Measurements from ENCODE around the gene TLE6. TPM values are rescaled to one million over a fixed set of nuclear protein-coding genes. Genes with fewer than 3 reads are reported as not detected.

TLE6 gene
- total RNA-seq, 1 donor from 2014 or later, result not detected

GRCh38 chr19:2978772-2979171, 1.4 kb downstream of the TLE6 start:
- no peak for DNase-seq
- Mint-ChIP-seq H3K27ac (ENCODE audit: unreplicated experiment) (no peak overlapping the region), H3K36me3 (ENCODE audit: unreplicated experiment) (no peaks in the 10 kb centered on the region), H3K27me3 (ENCODE audit: unreplicated experiment) (peaks cover 16% of the 10 kb centered on the region), H3K4me3 (ENCODE audit: unreplicated experiment) (no peak overlapping the region), H3K4me1 (ENCODE audit: low read depth, unreplicated experiment) (peaks cover 12% of the 10 kb centered on the region), H3K9me3 (ENCODE audit: unreplicated experiment) (peaks cover 11% of the 10 kb centered on the region)
- no peak for TF ChIP-seq CTCF (IDR thresholded peaks at IDR 0.05; ENCODE audit: partially characterized antibody, unreplicated experiment)

- Mint-ChIP-seq H3K27me3 (ENCODE audit: unreplicated experiment) (peaks cover 14% of the 10 kb centered on the region), H3K27ac (ENCODE audit: unreplicated experiment) (peak overlapping the region; percentile 79), H3K4me3 (ENCODE audit: unreplicated experiment) (peak overlapping the region; percentile 46), H3K36me3 (ENCODE audit: unreplicated experiment) (no peaks in the 10 kb centered on the region), H3K9me3 (ENCODE audit: unreplicated experiment) (peaks cover 9% of the 10 kb centered on the region), H3K4me1 (ENCODE audit: low read depth, unreplicated experiment) (peaks cover 8% of the 10 kb centered on the region)
- no peak for DNase-seq
- TF ChIP-seq CTCF (IDR thresholded peaks at IDR 0.05; ENCODE audit: partially characterized antibody, unreplicated experiment), result no peak
Observed at GRCh38 chr19:2981898-2982297, 4.5 kb downstream of the TLE6 start.

GRCh38 chr19:2982561-2982960, 5.2 kb downstream of the TLE6 start:
- peak; percentile 28 for DNase-seq
- peaks cover 9% of the 10 kb centered on the region for H3K9me3 Mint-ChIP-seq (ENCODE audit: unreplicated experiment)
- H3K36me3 Mint-ChIP-seq (ENCODE audit: unreplicated experiment), result no peaks in the 10 kb centered on the region
- H3K4me3 Mint-ChIP-seq (ENCODE audit: unreplicated experiment), result no peak overlapping the region
- no peak overlapping the region for H3K27ac Mint-ChIP-seq (ENCODE audit: unreplicated experiment)
- peaks cover 15% of the 10 kb centered on the region for H3K27me3 Mint-ChIP-seq (ENCODE audit: unreplicated experiment)
- H3K4me1 Mint-ChIP-seq (ENCODE audit: low read depth, unreplicated experiment), result peaks cover 13% of the 10 kb centered on the region
- TF ChIP-seq CTCF (IDR thresholded peaks at IDR 0.05; ENCODE audit: partially characterized antibody, unreplicated experiment), result no peak

- Mint-ChIP-seq H3K27me3 (ENCODE audit: unreplicated experiment) (peaks cover 15% of the 10 kb centered on the region), H3K27ac (ENCODE audit: unreplicated experiment) (no peak overlapping the region), H3K9me3 (ENCODE audit: unreplicated experiment) (peaks cover 7% of the 10 kb centered on the region), H3K4me3 (ENCODE audit: unreplicated experiment) (no peak overlapping the region), H3K36me3 (ENCODE audit: unreplicated experiment) (no peaks in the 10 kb centered on the region), H3K4me1 (ENCODE audit: low read depth, unreplicated experiment) (peaks cover 13% of the 10 kb centered on the region)
- peak; percentile 36 for DNase-seq
- TF ChIP-seq CTCF (IDR thresholded peaks at IDR 0.05; ENCODE audit: partially characterized antibody, unreplicated experiment), result no peak
Observed at GRCh38 chr19:2982983-2983350, 5.6 kb downstream of the TLE6 start.

- no peak overlapping the region for H3K27ac Mint-ChIP-seq (ENCODE audit: unreplicated experiment)
- H3K4me3 Mint-ChIP-seq (ENCODE audit: unreplicated experiment), result no peak overlapping the region
- peak; percentile 94 for DNase-seq
- peaks cover 6% of the 10 kb centered on the region for H3K9me3 Mint-ChIP-seq (ENCODE audit: unreplicated experiment)
- H3K27me3 Mint-ChIP-seq (ENCODE audit: unreplicated experiment), result peaks cover 16% of the 10 kb centered on the region
- H3K36me3 Mint-ChIP-seq (ENCODE audit: unreplicated experiment), result no peaks in the 10 kb centered on the region
- no peak for TF ChIP-seq CTCF (IDR thresholded peaks at IDR 0.05; ENCODE audit: partially characterized antibody, unreplicated experiment)
- peaks cover 13% of the 10 kb centered on the region for H3K4me1 Mint-ChIP-seq (ENCODE audit: low read depth, unreplicated experiment)
Observed at GRCh38 chr19:2983351-2984214, 6.2 kb downstream of the TLE6 start.
